Stimulated activated CD4-positive, alpha-beta T cell treated with anti-CD3 and anti-CD28 coated beads, Interleukin-15, amount 100 ng/mL, for 48 hours (primary cell): ENCODE measurements around the gene HCRTR2.
"Not testable (repeated sequence)": the region's sequence is repeated elsewhere in the genome, so short reads cannot be mapped to it uniquely, and the experiment has no call there.

Experiments
- DNase-seq, 2 donors: peaks; one replicate each; pipeline ENCODE4 v3.0.0-alpha.2; 2020; ENCODE audit warnings: low read depth in 2 of 2

HCRTR2 gene

GRCh38 chr6:55212156-55212555 is 37.8 kb downstream of the HCRTR2 start:
- DNase-seq, result no peak

DNA sequence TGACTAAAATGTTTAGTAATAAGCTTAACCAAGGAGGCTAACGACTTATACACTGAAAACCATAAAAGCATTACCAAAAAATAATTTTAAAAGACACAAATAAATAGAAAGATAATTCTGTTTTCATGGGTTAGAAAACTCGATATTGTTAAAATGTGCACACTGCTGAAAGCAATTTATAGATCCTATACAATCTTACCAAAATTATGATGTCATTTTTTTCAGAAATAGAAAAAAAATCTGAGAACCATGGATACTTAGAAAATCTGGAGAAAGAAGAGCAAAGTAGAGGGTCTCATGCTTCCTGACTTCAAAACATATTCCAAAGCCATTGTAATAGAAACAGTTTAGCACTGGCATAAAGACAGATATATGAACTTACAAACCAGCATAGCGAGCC is 46.6 kb downstream of the HCRTR2 start:
- no peak for DNase-seq

DNA sequence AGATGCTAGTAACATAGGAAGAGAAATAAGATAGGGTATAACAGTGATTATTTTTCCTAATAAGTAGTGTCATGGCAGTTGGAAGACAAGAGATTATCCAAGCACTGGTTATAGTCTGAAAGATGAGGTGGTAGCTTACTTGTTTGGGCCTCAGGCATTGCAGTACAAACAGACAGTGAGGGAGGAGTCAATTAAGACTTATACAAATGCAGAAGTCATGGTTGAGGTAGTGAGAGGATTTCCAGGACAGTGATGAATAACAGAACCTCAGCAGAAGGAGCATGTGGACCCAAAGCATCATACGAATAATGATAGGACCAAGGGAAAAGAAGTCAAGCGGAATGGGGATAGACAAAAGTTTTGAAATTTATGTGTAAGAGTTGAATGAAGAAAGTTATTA is 53.5 kb downstream of the HCRTR2 start:
- no peak for DNase-seq

GRCh38 chr6:55239099-55239498 is 64.8 kb downstream of the HCRTR2 start:
- no peak for DNase-seq

DNA sequence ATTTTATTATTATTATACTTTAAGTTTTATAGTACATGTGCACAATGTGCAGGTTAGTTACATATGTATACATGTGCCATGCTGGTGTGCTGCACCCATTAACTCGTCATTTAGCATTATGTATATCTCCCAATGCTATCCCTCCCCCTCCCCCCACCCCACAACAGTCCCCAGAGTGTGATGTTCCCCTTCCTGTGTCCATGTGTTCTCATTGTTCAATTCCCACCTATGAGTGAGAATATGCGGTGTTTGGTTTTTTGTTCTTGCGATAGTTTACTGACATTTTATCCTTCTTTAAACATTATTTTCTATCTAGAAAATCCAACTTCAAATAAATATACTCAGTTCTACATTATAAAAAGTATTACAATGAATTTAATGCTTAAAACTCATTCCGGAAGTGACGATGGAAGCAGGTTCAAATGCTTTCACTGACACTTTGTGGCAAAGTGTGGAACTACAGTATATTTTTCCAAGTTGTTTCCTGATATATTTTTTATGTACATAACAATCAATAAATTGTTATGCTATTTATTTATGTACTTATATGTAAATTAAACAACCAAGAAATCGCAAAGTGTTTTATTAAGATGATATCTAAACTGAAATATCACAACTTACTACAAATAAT is 66.8 kb downstream of the HCRTR2 start:
- DNase-seq, result not testable (repeated sequence)

DNA sequence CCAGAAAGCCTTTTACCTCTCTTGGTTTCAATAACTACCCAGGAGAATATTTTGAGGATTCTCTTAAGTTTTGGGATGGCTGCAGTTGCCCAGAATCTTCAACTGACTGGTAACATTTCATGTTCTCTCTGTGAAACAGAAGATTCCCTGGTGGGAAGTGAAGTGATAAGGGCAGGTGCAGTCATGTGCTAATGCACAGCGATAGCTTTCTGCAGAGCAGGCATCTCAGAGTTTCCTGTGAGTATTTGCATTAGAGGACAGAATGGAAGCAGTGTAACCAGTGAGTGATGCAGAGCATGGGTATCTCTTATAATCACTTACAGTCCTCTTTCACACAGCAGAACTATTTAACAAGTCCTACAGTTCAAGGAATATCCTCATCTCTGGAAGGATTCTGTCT is 76.1 kb downstream of the HCRTR2 start:
- DNase-seq, result no peak

DNA sequence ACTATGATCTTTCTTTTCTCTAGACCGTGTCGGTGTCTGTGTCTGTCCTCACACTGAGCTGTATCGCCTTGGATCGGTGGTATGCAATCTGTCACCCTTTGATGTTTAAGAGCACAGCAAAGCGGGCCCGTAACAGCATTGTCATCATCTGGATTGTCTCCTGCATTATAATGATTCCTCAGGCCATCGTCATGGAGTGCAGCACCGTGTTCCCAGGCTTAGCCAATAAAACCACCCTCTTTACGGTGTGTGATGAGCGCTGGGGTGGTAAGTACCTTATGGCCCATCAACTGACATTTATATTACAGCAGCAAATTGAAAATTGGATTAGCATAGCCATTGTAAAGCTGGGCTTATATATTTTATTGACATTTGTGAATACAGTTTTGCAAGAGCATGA is 80.8 kb downstream of the HCRTR2 start:
- DNase-seq, result no peak

DNA sequence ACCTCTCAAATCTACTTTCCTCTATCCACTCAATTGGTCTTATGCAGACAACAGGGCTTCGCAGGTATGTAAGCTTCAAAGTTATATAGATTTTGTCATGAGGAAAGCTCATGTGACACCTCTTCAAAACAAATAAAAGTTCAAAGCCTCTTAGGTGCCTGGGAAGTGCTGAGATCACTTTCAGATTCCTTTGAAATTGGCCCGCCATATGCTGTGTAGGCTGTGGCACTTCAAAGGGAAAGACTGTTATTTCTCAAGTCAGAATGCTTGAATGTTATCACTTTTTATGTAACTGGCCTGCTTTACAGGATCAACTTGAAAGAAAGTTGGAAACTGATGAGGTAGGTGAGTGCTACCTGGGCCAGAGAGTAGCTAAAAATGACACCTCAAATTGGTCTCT is 85.9 kb downstream of the HCRTR2 start:
- no peak for DNase-seq

DNA sequence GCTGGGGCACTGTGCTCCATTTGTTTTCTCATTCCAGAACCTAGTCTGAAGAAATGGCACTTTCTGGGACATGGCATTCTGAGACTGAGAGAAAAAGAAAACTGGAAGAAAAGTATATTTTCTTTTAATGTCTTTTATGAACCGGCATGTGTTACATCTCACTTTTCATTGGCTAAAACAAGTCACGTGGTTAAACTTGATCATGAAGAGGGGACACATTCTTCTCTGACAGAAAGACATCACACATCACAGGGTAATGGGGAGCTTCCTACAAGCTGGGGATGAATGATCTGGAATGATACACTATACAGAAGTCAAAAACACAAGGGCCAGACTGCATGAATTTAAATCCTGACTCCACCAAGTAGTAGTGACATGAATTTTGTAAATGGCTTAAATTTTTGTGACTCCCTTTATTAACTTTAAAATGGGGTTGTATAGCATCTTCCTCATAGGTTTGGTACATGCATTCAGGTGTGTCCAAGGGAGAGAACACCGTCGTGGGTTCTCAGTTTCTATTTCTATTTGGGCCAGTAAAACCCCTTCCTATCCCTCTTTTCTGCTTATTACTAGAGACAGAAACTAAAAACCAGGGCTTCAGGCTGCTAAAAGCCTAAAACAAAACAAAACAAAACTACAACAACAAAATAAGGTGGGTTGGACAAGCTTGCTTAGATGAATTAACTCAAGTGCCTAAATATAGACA is 91.2 kb downstream of the HCRTR2 start:
- DNase-seq, result no peak

DNA sequence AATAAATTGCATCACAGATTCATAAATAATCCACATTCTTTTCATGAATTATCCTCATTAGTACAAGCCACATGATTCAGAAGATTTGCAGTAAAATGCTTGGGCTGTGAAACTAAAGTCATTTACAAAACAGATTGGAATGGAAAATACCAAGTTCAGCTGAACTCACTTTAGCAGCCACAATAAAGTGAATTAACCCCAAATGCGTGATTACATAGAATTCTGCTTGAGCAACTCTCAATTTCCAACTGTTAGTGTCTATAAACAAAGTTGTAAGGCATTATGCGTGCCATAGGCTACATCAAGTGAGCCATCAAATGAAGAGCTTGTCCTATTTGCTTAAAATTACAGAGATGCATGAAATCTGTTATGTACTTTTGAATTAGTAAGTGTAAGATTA is 92.6 kb downstream of the HCRTR2 start:
- no peak for DNase-seq

DNA sequence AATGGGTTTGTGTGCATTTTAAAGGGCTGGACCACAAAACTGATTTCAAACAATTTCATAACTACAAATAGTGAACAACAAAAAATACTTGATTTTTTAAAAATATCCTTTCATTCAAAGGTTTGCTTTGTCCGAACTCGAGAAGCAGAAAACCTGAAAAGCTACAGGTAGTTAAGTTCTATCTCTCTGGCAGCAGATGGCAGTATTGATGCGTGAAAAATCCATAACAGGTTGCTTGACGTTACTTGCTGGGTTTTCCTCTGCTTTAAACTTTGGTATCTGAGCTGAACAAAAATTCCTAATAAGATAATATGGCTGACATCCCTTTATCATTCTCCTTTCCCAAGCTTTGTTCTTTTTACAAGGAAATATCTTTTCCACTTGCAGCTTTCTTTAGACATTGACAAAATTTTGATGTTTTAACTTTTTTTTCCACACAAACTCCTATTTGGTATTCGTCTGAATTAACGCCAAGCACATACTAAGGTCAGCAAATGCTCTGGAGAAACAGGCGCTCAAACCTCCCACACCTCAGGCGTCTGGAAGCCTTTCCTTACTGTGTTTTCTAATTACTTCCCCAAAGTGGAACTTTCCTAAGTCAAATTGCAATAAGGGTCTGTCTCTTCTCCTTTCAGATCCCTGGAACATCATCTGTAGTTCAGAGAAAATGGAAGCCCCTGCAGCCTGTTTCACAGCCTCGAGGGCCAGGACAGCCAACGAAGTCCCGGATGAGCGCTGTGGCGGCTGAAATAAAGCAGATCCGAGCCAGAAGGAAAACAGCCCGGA is 102.6 kb downstream of the HCRTR2 start:
- peak in 1 of 2 donors; percentile 0 for DNase-seq

DNA sequence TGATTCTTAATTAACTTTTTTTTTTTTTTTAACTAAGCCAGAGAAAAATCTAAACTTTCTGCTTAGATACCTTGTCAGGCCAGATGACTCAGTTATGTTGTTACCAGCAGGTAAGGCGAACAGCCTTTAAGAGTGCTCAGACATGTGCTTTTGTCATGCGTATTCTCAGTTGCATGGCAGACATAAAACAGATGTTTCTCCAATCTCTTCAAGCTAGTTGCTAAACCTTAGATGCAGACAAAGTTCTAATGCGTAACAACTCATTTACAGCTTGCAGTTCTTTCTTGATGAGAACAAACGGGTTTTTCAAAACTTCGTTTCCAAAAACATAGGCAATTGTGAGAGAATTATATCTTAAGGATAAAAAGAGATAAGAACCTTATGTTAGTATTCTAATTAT is 103.3 kb downstream of the HCRTR2 start:
- no peak for DNase-seq

- no peak for DNase-seq
These were observed 106.9 kb downstream of the HCRTR2 start for GRCh38 chr6:55281215-55281614.

- DNase-seq, result no peak
These were observed 107.8 kb downstream of the HCRTR2 start for GRCh38 chr6:55282115-55282514.

DNA sequence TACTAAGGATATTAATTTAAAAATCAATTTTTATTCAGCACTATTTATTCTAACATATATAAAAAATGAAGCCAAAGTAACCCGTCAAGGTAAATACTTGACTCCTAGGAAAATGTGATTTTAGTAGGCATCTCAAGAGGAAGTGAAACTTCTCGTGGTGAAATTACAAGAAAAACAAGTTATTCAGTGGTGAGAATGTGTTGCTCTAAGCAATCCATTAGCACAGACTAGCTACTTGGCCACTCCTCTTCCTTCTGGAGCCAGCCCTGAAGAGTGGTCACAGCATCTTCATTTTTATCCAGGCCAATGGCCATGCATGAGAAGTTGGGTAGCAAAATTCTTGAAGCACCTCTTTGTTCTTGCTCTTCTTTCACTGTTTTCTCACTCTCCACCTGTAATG is 112.5 kb downstream of the HCRTR2 start:
- no peak for DNase-seq

DNA sequence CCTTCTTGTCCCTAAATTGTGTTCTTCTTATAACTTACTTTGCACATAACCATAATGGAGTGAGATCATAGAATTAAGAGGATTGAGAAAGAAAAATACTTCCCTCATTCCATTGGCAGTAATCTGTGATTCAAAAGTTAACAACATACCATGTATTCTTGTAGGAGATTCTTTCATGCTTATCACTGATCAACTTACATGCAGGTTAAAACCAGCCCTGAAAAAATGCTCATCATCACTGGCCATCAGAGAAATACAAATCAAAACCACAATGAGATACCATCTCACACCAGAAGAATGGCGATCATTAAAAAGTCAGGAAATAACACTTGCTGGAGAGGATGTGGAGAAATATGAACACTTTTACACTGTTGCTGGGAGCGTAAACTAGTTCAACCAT is 116.4 kb downstream of the HCRTR2 start:
- DNase-seq, result no peak

- no peak for DNase-seq
These were observed 118.8 kb downstream of the HCRTR2 start for GRCh38 chr6:55293116-55293515.

GRCh38 chr6:55297214-55297613 is 122.9 kb downstream of the HCRTR2 start:
- not testable (repeated sequence) for DNase-seq

GRCh38 chr6:55299286-55299985 is 125.1 kb downstream of the HCRTR2 start:
- no peak for DNase-seq

GRCh38 chr6:55304747-55305146 is 130.4 kb downstream of the HCRTR2 start:
- DNase-seq, result no peak

- DNase-seq, result no peak
These were observed 145.8 kb downstream of the HCRTR2 start for GRCh38 chr6:55319961-55320695.

- no peak for DNase-seq
These were observed 146.4 kb downstream of the HCRTR2 start for GRCh38 chr6:55320696-55321086.
